Activated T-cell treated with anti-CD3 and anti-CD28 coated beads, Interleukin-2, amount 50 U/mL, for 4 hours (primary cell): Measurements from ENCODE around the gene KDM6B. TPM values are rescaled to one million over a fixed set of nuclear protein-coding genes. Genes with fewer than 3 reads are reported as not detected.
A peak's percentile ranks its signal among the peaks of the same experiment; 100 is the strongest.

Experiments
- ATAC-seq, 2 donors: fragments of 200-7000 bp; cut with Tn5 transposase; one replicate each; pipeline ENCODE4 v1.10.0; 2021
- DNase-seq: peaks from one replicate; pipeline ENCODE4 v3.0.0-alpha.2; 2020
- H3K27me3 Mint-ChIP-seq: one replicate; pipeline ENCODE4 v1.8.0; 2021; ENCODE audit warnings: low read depth, mixed read lengths
- H3K36me3 Mint-ChIP-seq: one replicate; pipeline ENCODE4 v1.8.0; 2022; ENCODE audit warnings: mixed read lengths; ENCODE audit not compliant: insufficient read depth
- H3K4me1 Mint-ChIP-seq: one replicate; pipeline ENCODE4 v1.8.0; 2021; ENCODE audit warnings: low read depth, mixed read lengths
- H3K4me3 Mint-ChIP-seq: one replicate; pipeline ENCODE4 v1.8.0; 2021; ENCODE audit warnings: mild to moderate bottlenecking, moderate library complexity, mixed read lengths
- H3K9me3 Mint-ChIP-seq: one replicate; pipeline ENCODE4 v1.8.0; 2021; ENCODE audit warnings: mixed read lengths
- total RNA-seq, 3 donors: library from RNA; stranded (reverse); gene quantifications; one replicate each; pipeline ENCODE4 v1.2.1, GENCODE V29; 2021

The KDM6B gene
- total RNA-seq, 3 donors from 2014 or later = 187 to 226 (median 206) TPM

DNA sequence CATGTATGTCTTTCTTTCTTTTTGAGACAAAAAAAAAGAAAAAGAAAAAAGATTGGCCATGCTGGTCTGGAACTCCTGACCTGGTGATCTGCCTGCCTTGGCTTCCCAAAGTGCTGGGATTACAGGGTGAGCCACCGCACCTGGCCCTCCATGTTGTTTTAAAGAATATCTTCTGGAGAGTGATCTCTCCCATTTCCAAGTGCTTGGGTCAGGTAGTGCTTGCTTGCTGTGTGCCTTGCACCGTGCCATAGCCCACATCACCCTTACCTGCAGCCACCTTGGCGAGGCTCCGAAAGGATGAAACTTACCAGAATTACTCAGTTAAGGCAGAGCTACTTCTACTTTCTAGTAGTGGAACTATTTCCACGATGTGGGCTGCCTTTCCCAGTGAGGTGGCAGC lies 19.0 kb upstream of the KDM6B start:
- H3K4me3 Mint-ChIP-seq = no peak overlapping the region
- H3K36me3 Mint-ChIP-seq = no peaks in the 10 kb centered on the region
- no peak for DNase-seq
- no peaks in the 10 kb centered on the region for H3K9me3 Mint-ChIP-seq
- ATAC-seq = no peak
- H3K4me1 Mint-ChIP-seq = no peaks in the 10 kb centered on the region
- peaks cover 2% of the 10 kb centered on the region for H3K27me3 Mint-ChIP-seq

- Mint-ChIP-seq H3K9me3 (no peaks in the 10 kb centered on the region), H3K36me3 (no peaks in the 10 kb centered on the region), H3K4me3 (no peak overlapping the region), H3K4me1 (no peaks in the 10 kb centered on the region), H3K27me3 (peaks cover 2% of the 10 kb centered on the region)
- no peak for DNase-seq
- no peak for ATAC-seq
These were observed 16.9 kb upstream of the KDM6B start for GRCh38 chr17:7816926-7817642.

DNA sequence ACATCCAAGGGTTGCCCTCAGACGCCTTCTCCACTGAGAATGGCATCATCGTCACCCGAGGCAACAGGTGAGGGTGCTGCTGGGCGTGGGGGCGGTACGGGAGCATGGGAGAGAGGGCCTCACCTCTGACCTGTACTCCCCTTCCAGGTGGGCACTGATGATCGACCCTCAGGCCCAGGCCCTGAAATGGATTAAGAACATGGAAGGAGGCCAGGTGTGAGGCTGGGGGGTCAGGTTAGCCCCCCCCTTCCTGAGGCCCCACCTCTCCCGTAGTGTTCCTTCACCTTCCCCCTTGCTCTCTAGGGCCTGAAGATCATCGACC lies 16.4 kb upstream of the KDM6B start:
- no peaks in the 10 kb centered on the region for H3K36me3 Mint-ChIP-seq
- H3K4me1 Mint-ChIP-seq = no peaks in the 10 kb centered on the region
- no peaks in the 10 kb centered on the region for H3K9me3 Mint-ChIP-seq

GRCh38 chr17:7818026-7818425 lies 16.0 kb upstream of the KDM6B start:
- Mint-ChIP-seq H3K4me1 (no peaks in the 10 kb centered on the region), H3K36me3 (no peaks in the 10 kb centered on the region), H3K4me3 (no peak overlapping the region), H3K27me3 (peaks cover 2% of the 10 kb centered on the region), H3K9me3 (no peaks in the 10 kb centered on the region)
- ATAC-seq (no peak), DNase-seq (no peak)

More for the DNA sequence above, 16.4 kb upstream of the KDM6B start:
- no peak for ATAC-seq
- H3K27me3 Mint-ChIP-seq = peaks cover 2% of the 10 kb centered on the region
- no peak for DNase-seq
- H3K4me3 Mint-ChIP-seq = no peak overlapping the region

DNA sequence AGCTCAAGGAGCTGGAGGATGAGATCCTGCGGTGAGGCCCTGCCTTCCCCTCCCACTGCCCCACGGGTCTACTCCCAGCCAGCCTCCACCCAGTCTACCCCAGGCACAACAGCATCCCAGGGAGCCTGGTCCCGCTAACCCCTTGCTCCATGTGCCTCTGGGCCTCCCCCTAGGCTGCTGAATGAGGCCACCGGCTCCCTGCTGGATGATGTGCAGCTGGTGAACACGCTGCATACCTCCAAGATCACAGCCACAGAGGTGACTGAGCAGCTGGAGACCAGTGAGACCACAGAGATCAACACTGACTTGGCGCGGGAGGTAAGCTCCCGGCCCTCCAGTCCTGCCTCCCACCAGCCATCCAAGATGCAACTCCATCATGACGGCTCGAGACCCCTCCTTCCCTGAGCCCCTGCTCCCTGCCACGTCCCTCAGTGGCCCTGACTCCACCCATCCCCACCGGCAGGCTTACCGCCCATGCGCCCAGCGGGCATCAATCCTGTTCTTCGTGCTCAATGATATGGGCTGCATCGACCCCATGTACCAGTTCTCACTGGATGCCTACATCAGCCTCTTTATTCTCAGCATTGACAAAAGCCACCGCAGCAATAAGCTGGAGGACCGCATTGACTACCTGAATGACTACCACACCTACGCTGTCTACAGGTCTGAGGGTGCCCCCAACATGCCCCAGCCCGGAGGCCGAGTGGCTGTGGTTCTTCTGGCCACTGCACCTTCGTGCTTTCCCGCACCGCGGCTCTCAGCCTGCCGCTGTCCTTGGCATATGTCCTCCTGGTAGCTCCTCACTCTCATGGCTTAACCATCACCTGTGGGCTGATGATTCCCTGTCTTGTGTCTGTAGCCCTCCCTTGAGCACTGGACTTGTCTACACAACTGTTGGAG lies 15.0 kb upstream of the KDM6B start:
- no peak overlapping the region for H3K4me3 Mint-ChIP-seq
- H3K4me1 Mint-ChIP-seq = no peaks in the 10 kb centered on the region
- no peaks in the 10 kb centered on the region for H3K9me3 Mint-ChIP-seq
- H3K36me3 Mint-ChIP-seq = no peaks in the 10 kb centered on the region
- no peak for ATAC-seq
- H3K27me3 Mint-ChIP-seq = peaks cover 2% of the 10 kb centered on the region
- no peak for DNase-seq

GRCh38 chr17:7820231-7820630 lies 13.8 kb upstream of the KDM6B start:
- no peak for DNase-seq
- no peak for ATAC-seq
- Mint-ChIP-seq H3K9me3 (no peaks in the 10 kb centered on the region), H3K36me3 (no peaks in the 10 kb centered on the region), H3K4me1 (peaks cover 3% of the 10 kb centered on the region), H3K4me3 (no peak overlapping the region), H3K27me3 (no peaks in the 10 kb centered on the region)

DNA sequence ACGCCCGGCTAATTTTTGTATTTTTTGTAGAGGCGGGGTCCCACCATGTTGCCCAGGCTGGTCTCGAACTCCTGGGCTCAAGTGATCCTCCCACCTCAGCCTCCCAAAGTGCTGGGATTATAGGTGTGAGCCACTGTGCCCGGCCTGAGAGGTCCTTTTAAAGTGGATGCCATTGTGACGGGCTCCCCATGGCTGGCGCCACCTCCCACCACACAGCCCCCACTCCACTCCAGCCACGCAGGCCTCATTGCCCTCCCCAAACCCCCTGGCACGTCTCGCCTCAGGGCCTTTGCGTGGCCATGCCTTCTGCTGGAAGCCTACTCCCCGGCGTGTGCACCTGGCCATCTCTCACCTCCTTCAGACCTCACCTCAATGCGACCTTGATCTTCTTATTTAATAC lies 11.9 kb upstream of the KDM6B start:
- DNase-seq = no peak
- no peaks in the 10 kb centered on the region for H3K9me3 Mint-ChIP-seq
- no peak overlapping the region for H3K4me3 Mint-ChIP-seq
- ATAC-seq = no peak
- H3K4me1 Mint-ChIP-seq = peaks cover 3% of the 10 kb centered on the region
- H3K27me3 Mint-ChIP-seq = no peaks in the 10 kb centered on the region
- no peaks in the 10 kb centered on the region for H3K36me3 Mint-ChIP-seq

GRCh38 chr17:7823581-7824001 lies 10.4 kb upstream of the KDM6B start:
- Mint-ChIP-seq H3K4me1 (peaks cover 3% of the 10 kb centered on the region), H3K9me3 (no peaks in the 10 kb centered on the region), H3K36me3 (no peaks in the 10 kb centered on the region), H3K27me3 (peaks cover 5% of the 10 kb centered on the region), H3K4me3 (no peak overlapping the region)
- no peak for DNase-seq
- no peak for ATAC-seq

DNA sequence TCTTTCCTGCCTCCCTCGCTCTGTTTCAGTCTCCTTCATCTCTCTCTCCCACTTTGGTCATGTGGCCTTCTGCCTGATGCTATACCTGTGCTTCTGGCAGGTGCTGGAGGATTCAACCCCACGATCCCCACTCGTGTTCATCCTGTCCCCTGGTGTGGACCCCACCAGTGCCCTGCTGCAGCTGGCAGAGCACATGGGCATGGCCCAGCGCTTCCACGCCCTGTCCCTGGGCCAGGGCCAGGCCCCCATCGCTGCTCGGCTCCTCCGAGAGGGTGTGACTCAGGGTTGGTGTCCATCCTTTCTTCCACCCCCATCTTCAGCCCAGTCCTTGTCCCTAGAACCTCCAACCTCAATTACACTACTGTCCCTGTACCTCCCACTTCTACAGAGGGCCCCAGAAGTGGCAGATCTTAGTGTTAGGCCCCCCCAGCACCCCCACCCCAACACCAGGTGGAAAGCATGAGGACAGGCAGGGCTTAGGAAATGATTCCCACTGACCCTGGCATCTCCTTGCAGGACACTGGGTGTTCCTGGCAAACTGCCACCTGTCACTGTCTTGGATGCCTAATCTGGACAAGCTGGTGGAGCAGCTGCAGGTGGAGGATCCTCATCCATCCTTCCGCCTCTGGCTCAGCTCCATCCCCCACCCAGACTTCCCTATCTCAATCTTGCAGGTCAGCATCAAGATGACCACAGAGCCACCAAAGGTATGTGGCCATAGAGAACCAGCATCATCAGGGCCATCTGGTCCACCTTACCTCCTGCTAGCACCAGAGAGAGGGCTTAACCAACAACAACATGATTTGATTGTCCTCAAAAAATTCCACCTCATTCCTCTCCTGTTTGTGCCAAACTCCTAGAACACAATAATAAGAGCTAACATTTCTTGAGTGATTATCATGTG lies 9.7 kb upstream of the KDM6B start:
- ATAC-seq = no peak
- Mint-ChIP-seq H3K36me3 (no peaks in the 10 kb centered on the region), H3K4me3 (no peak overlapping the region), H3K27me3 (peaks cover 6% of the 10 kb centered on the region), H3K9me3 (no peaks in the 10 kb centered on the region), H3K4me1 (peaks cover 3% of the 10 kb centered on the region)
- DNase-seq = no peak

GRCh38 chr17:7825206-7825990 lies 8.6 kb upstream of the KDM6B start:
- Mint-ChIP-seq H3K9me3 (no peaks in the 10 kb centered on the region), H3K4me1 (peaks cover 3% of the 10 kb centered on the region), H3K27me3 (peaks cover 9% of the 10 kb centered on the region), H3K36me3 (no peaks in the 10 kb centered on the region), H3K4me3 (no peak overlapping the region)
- ATAC-seq = peak in 1 of 2 donors; percentile 28
- DNase-seq = no peak

GRCh38 chr17:7830616-7831015 lies 3.4 kb upstream of the KDM6B start:
- Mint-ChIP-seq H3K4me3 (no peak overlapping the region), H3K36me3 (no peaks in the 10 kb centered on the region), H3K4me1 (peaks cover 7% of the 10 kb centered on the region), H3K27me3 (peaks cover 11% of the 10 kb centered on the region), H3K9me3 (no peaks in the 10 kb centered on the region)
- ATAC-seq = no peak
- DNase-seq = no peak

- H3K36me3 Mint-ChIP-seq = no peaks in the 10 kb centered on the region
- H3K4me1 Mint-ChIP-seq = peaks cover 10% of the 10 kb centered on the region
- DNase-seq (no peak), ATAC-seq (no peak)
- H3K27me3 Mint-ChIP-seq = peaks cover 11% of the 10 kb centered on the region
- no peaks in the 10 kb centered on the region for H3K9me3 Mint-ChIP-seq
- H3K4me3 Mint-ChIP-seq = no peak overlapping the region
These were observed 2.8 kb upstream of the KDM6B start for GRCh38 chr17:7831233-7831632.

DNA sequence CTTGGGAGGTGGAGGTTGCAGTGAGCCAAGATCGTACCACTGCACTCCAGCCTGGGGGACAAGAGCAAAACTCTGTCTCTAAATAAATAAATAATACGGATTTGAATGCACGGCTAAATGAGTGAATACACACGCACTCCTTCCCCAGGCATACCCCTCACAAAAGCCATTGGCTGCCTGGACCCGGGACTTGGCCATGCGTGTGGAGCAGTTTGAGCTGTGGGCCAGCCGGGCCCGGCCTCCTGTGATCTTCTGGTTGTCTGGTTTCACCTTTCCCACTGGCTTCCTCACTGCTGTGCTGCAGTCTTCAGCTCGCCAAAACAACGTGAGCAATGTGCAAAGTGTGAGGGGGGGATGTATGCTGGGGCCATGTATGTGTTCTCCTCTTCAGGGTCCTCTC lies 1.6 kb upstream of the KDM6B start:
- no peaks in the 10 kb centered on the region for H3K36me3 Mint-ChIP-seq
- H3K9me3 Mint-ChIP-seq = no peaks in the 10 kb centered on the region
- H3K4me1 Mint-ChIP-seq = peaks cover 20% of the 10 kb centered on the region
- H3K27me3 Mint-ChIP-seq = peaks cover 11% of the 10 kb centered on the region
- DNase-seq (no peak), ATAC-seq (no peak)
- no peak overlapping the region for H3K4me3 Mint-ChIP-seq
